SU-DHL-6 (cell line): ENCODE measurements around the gene LEFTY1.

Source experiments
- H2AFZ ChIP-seq: fragments of 200-600 bp; sonication (generic); 2 replicates; pipeline ENCODE4 v1.6.1; 2014; ENCODE audit warnings: low read depth, mild to moderate bottlenecking, moderate library complexity, mixed read lengths, antibody characterized with exemption, low read length; ENCODE audit not compliant: severe bottlenecking
- H3F3A ChIP-seq: fragments of 200-600 bp; shearing (Covaris generic); 2 replicates; pipeline ENCODE4 v1.6.0; 2016; ENCODE audit warnings: antibody characterized with exemption, mild to moderate bottlenecking; ENCODE audit not compliant: insufficient read depth
- H3K27ac ChIP-seq: fragments of 200-600 bp; sonication (generic); 2 replicates; pipeline ENCODE4 v1.5.1; 2016; ENCODE audit warnings: low read depth, mild to moderate bottlenecking, low read length, moderate library complexity, mixed read lengths
- H3K27me3 ChIP-seq: fragments of 200-600 bp; sonication (generic), shearing (Covaris generic); 2 replicates; pipeline ENCODE4 v1.6.0; 2014; ENCODE audit warnings: mild to moderate bottlenecking, low read length
- H3K36me3 ChIP-seq: fragments of 200-600 bp; sonication (generic); 2 replicates; pipeline ENCODE4 v1.6.1; 2014; ENCODE audit warnings: mild to moderate bottlenecking, low read length, mixed read lengths
- H3K4me2 ChIP-seq: fragments of 300-600, 200-600 bp; shearing (Covaris generic), sonication (generic); 2 replicates; pipeline ENCODE4 v1.6.0; 2014; ENCODE audit warnings: low read length, low read depth, mild to moderate bottlenecking; ENCODE audit not compliant: poor library complexity, severe bottlenecking
- H3K4me3 ChIP-seq: fragments of 200-600 bp; sonication (generic); 2 replicates; pipeline ENCODE4 v1.5.1; 2014; ENCODE audit warnings: antibody characterized with exemption, low read length, mild to moderate bottlenecking, mixed read lengths; ENCODE audit not compliant: insufficient read depth, poor library complexity, severe bottlenecking
- H3K79me2 ChIP-seq: fragments of 200-600 bp; sonication (generic); 2 replicates; pipeline ENCODE4 v1.6.1; 2014; ENCODE audit warnings: mild to moderate bottlenecking, low read length, moderate library complexity; ENCODE audit not compliant: insufficient read depth
- H3K9ac ChIP-seq: fragments of 200-600 bp; sonication (generic); 2 replicates; pipeline ENCODE4 v1.7.0; 2014; ENCODE audit warnings: mild to moderate bottlenecking, low read length
- H3K9me2 ChIP-seq: fragments of 200-600 bp; sonication (generic); replicated peaks from 2 replicates; pipeline ENCODE4 v1.6.1; 2014; ENCODE audit warnings: low read length; ENCODE audit not compliant: insufficient read depth
- H3K9me3 ChIP-seq: fragments of 200-600 bp; sonication (generic); 2 replicates; pipeline ENCODE4 v1.6.1; 2014; ENCODE audit warnings: low read length, mixed read lengths; ENCODE audit not compliant: insufficient read depth
- H4K20me1 ChIP-seq: fragments of 200-600 bp; sonication (generic); 2 replicates; pipeline ENCODE4 v1.6.1; 2014; ENCODE audit warnings: low read depth, mild to moderate bottlenecking, antibody characterized with exemption, low read length, moderate library complexity, mixed read lengths
- CTCF ChIP-seq: fragments of 200-600 bp; sonication (generic); IDR thresholded peaks from one replicate; pipeline ENCODE4 v1.5.1; 2017; ENCODE audit warnings: antibody characterized with exemption, mild to moderate bottlenecking, low read length, moderate library complexity; ENCODE audit not compliant: insufficient read depth, poor library complexity, severe bottlenecking
- EZH2phosphoT487 ChIP-seq: fragments of 200-600 bp; sonication (generic), shearing (Covaris generic); conservative IDR thresholded peaks from 2 replicates; pipeline ENCODE4 v1.6.1; 2018; ENCODE audit warnings: mild to moderate bottlenecking, antibody characterized with exemption, low read length, moderate library complexity, mixed read lengths

Gene LEFTY1

DNA sequence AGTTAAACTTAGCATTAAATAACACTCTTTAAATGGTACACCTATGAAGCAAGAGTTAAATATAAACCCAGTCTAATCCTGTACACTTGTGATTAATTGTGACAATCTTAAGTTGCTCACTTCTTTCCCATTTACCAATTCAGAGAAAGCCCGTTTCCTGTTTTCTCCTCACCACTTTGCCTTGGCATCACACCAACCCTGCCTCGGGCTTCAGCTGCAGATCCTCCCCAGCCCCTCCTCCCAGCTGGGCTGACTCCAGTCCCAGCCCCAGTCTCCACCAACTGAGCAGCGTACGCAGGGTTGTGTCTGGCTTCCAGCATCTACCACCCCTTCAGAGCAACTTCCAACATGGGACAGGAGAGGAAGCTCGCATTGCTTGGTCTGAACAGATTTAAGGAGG, 31.0 kb upstream of the LEFTY1 start:
- no peaks in the 10 kb centered on the region for H3K9me3 ChIP-seq
- no peaks in the 10 kb centered on the region for H3K27me3 ChIP-seq
- no peak overlapping the region for H3K4me2 ChIP-seq
- peaks cover 18% of the 10 kb centered on the region for H3K79me2 ChIP-seq
- H3K9me2 ChIP-seq: no peaks in the 10 kb centered on the region
- H3K9ac ChIP-seq: no peak overlapping the region
- no peaks in the 10 kb centered on the region for H4K20me1 ChIP-seq
- TF ChIP-seq CTCF (no peak), EZH2phosphoT487 (no peak)
- H3K4me3 ChIP-seq: no peak overlapping the region
- no peak overlapping the region for H2AFZ ChIP-seq
- 0 out of 2 replicates have a peak, but pooled peaks cover 5% of the 10 kb centered on the region for H3K36me3 ChIP-seq
- peaks cover 6% of the 10 kb centered on the region; the same call in 1 of the 2 replicates for H3F3A ChIP-seq
- no peak overlapping the region for H3K27ac ChIP-seq

GRCh38 chr1:225918280-225918679, 29.3 kb upstream of the LEFTY1 start:
- peaks cover 4% of the 10 kb centered on the region; the same call in 1 of the 2 replicates for H3F3A ChIP-seq
- no peaks in the 10 kb centered on the region for H3K27me3 ChIP-seq
- H3K79me2 ChIP-seq: peaks cover 11% of the 10 kb centered on the region
- no peak overlapping the region for H3K27ac ChIP-seq
- H3K4me2 ChIP-seq: no peak overlapping the region
- no peaks in the 10 kb centered on the region for H3K9me3 ChIP-seq
- no peak overlapping the region for H2AFZ ChIP-seq
- TF ChIP-seq CTCF (no peak), EZH2phosphoT487 (no peak)
- H4K20me1 ChIP-seq: no peaks in the 10 kb centered on the region
- H3K4me3 ChIP-seq: no peak overlapping the region
- 0 out of 2 replicates have a peak, but pooled peaks cover 5% of the 10 kb centered on the region for H3K36me3 ChIP-seq
- H3K9me2 ChIP-seq: no peaks in the 10 kb centered on the region
- no peak overlapping the region for H3K9ac ChIP-seq

GRCh38 chr1:225917536-225917935, 28.6 kb upstream of the LEFTY1 start:
- TF ChIP-seq CTCF (no peak), EZH2phosphoT487 (no peak)
- Histone ChIP-seq H3K79me2 (peaks cover 4% of the 10 kb centered on the region), H3K9ac (no peak overlapping the region), H3K9me3 (no peaks in the 10 kb centered on the region), H3K27me3 (no peaks in the 10 kb centered on the region), H3K36me3 (0 out of 2 replicates have a peak, but pooled peaks cover 5% of the 10 kb centered on the region), H3K4me3 (no peak overlapping the region), H4K20me1 (no peaks in the 10 kb centered on the region), H3K27ac (no peak overlapping the region), H3K9me2 (no peaks in the 10 kb centered on the region), H3F3A (peaks cover 4% of the 10 kb centered on the region; the same call in 1 of the 2 replicates), H3K4me2 (no peak overlapping the region), H2AFZ (no peak overlapping the region)
